NCI-H1694 (cell line): ENCODE measurements around the gene CLEC1A.

Source experiments
- DNase-seq: peaks from one replicate; lab custom pipeline; 2025; lab: John Stamatoyannopoulos, UW

Gene CLEC1A

GRCh38 chr12:10101042-10101579 lies 2.3 kb upstream of the CLEC1A start:
- DNase-seq = no peak

GRCh38 chr12:10097521-10097920 lies 1.3 kb downstream of the CLEC1A start:
- no peak for DNase-seq

- DNase-seq = no peak
These were observed 2.8 kb downstream of the CLEC1A start for GRCh38 chr12:10095971-10096370.

GRCh38 chr12:10094646-10095395 lies 4.0 kb downstream of the CLEC1A start:
- no peak for DNase-seq

- DNase-seq = no peak
These were observed 9.6 kb downstream of the CLEC1A start for GRCh38 chr12:10088955-10089900.

- DNase-seq = no peak
These were observed 10.8 kb downstream of the CLEC1A start for GRCh38 chr12:10088031-10088430.

GRCh38 chr12:10086387-10086786 lies 12.4 kb downstream of the CLEC1A start:
- no peak for DNase-seq

GRCh38 chr12:10084733-10085132 lies 14.1 kb downstream of the CLEC1A start:
- DNase-seq = no peak

- DNase-seq = no peak
These were observed 16.5 kb downstream of the CLEC1A start for GRCh38 chr12:10082117-10082874.

- no peak for DNase-seq
These were observed 23.3 kb downstream of the CLEC1A start for GRCh38 chr12:10075451-10075850.

GRCh38 chr12:10073261-10073660 lies 25.5 kb downstream of the CLEC1A start:
- DNase-seq = no peak

GRCh38 chr12:10072131-10072530 lies 26.7 kb downstream of the CLEC1A start:
- DNase-seq = no peak

- no peak for DNase-seq
These were observed 28.4 kb downstream of the CLEC1A start for GRCh38 chr12:10070380-10070779.

GRCh38 chr12:10069976-10070375 lies 28.8 kb downstream of the CLEC1A start:
- no peak for DNase-seq

- DNase-seq = no peak
These were observed 29.7 kb downstream of the CLEC1A start for GRCh38 chr12:10069099-10069498.

GRCh38 chr12:10068644-10069043 lies 30.1 kb downstream of the CLEC1A start:
- DNase-seq = no peak

- no peak for DNase-seq
These were observed 30.8 kb downstream of the CLEC1A start for GRCh38 chr12:10067942-10068341.

- DNase-seq = no peak
These were observed 31.5 kb downstream of the CLEC1A start for GRCh38 chr12:10067264-10067663.

- DNase-seq = no peak
These were observed 33.5 kb downstream of the CLEC1A start for GRCh38 chr12:10065241-10065640.

GRCh38 chr12:10058387-10058786 lies 40.4 kb downstream of the CLEC1A start:
- DNase-seq = no peak

GRCh38 chr12:10052193-10052913 lies 46.4 kb downstream of the CLEC1A start:
- no peak for DNase-seq
